H9 (cell line): ENCODE measurements around the gene FMC1. TPM values are rescaled to one million over a fixed set of nuclear protein-coding genes. Genes with fewer than 3 reads are reported as not detected.

ENCODE experiments used
- DNase-seq: peaks from one replicate; pipeline ENCODE4 v3.0.0-alpha.2; 2017
- H2AFZ ChIP-seq: one replicate; pipeline ENCODE4 v1.6.1; 2013; ENCODE audit warnings: mild to moderate bottlenecking, low read length, control low read depth, moderate library complexity
- H2AK5ac ChIP-seq: 2 replicates; pipeline ENCODE4 v1.6.1; 2013; ENCODE audit warnings: low read length, control low read depth, mixed read lengths; ENCODE audit not compliant: insufficient read length
- H2BK120ac ChIP-seq: one replicate; pipeline ENCODE4 v1.6.1; 2013; ENCODE audit warnings: low read depth, mild to moderate bottlenecking, low read length, control low read depth, inconsistent platforms; ENCODE audit not compliant: poor library complexity, severe bottlenecking
- H2BK12ac ChIP-seq: 2 replicates; pipeline ENCODE4 v1.6.1; 2013; ENCODE audit warnings: low read length, control low read depth, mixed read lengths, low read depth; ENCODE audit not compliant: insufficient read length
- H2BK15ac ChIP-seq: 2 replicates; pipeline ENCODE4 v1.6.1; 2013; ENCODE audit warnings: low read depth, low read length, control low read depth
- H2BK20ac ChIP-seq: one replicate; pipeline ENCODE4 v1.6.1; 2013; ENCODE audit warnings: low read depth, mild to moderate bottlenecking, low read length, control low read depth, inconsistent platforms; ENCODE audit not compliant: poor library complexity, severe bottlenecking
- H2BK5ac ChIP-seq: 2 replicates; pipeline ENCODE4 v1.6.1; 2013; ENCODE audit warnings: low read length, control low read depth, mixed read lengths; ENCODE audit not compliant: insufficient read length
- H3K14ac ChIP-seq: 2 replicates; pipeline ENCODE4 v1.6.1; 2013; ENCODE audit warnings: low read length, control low read depth; ENCODE audit not compliant: insufficient read depth
- H3K18ac ChIP-seq: 2 replicates; pipeline ENCODE4 v1.6.1; 2013; ENCODE audit warnings: low read depth, mild to moderate bottlenecking, mixed read lengths, low read length, control low read depth; ENCODE audit not compliant: insufficient read length
- H3K23ac ChIP-seq: 2 replicates; pipeline ENCODE4 v1.6.1; 2013; ENCODE audit warnings: low read length, control low read depth, mixed read lengths, low read depth; ENCODE audit not compliant: insufficient read length
- H3K23me2 ChIP-seq: 2 replicates; pipeline ENCODE4 v1.6.1; 2013; ENCODE audit warnings: low read depth, mild to moderate bottlenecking, mixed read lengths, low read length, control low read depth; ENCODE audit not compliant: insufficient read length, poor library complexity, severe bottlenecking
- H3K27ac ChIP-seq: 2 replicates; pipeline ENCODE4 v1.5.1; 2013; ENCODE audit warnings: low read length, control low read depth, mixed read lengths, low read depth; ENCODE audit not compliant: insufficient read length
- H3K27me3 ChIP-seq: 2 replicates; pipeline ENCODE4 v1.6.1; 2013; ENCODE audit warnings: low read length, control low read depth, inconsistent platforms; ENCODE audit not compliant: insufficient read depth
- H3K4ac ChIP-seq: 2 replicates; pipeline ENCODE4 v1.6.1; 2013; ENCODE audit warnings: low read depth, mild to moderate bottlenecking, control low read depth, inconsistent platforms, low read length, moderate library complexity
- H3K4me1 ChIP-seq: 2 replicates; pipeline ENCODE4 v1.6.1; 2013; ENCODE audit warnings: low read length, control low read depth, inconsistent platforms; ENCODE audit not compliant: insufficient read depth
- H3K4me2 ChIP-seq: 2 replicates; pipeline ENCODE4 v1.6.1; 2013; ENCODE audit warnings: low read length, control low read depth, mixed read lengths; ENCODE audit not compliant: insufficient read length, insufficient read depth
- H3K56ac ChIP-seq: 2 replicates; pipeline ENCODE4 v1.6.1; 2013; ENCODE audit warnings: low read depth, mild to moderate bottlenecking, mixed read lengths, low read length, control low read depth; ENCODE audit not compliant: insufficient read length
- H3K79me1 ChIP-seq: 2 replicates; pipeline ENCODE4 v1.6.1; 2013; ENCODE audit warnings: low read depth, mild to moderate bottlenecking, moderate library complexity, low read length, control low read depth, inconsistent platforms; ENCODE audit not compliant: insufficient read depth, poor library complexity, severe bottlenecking
- H3K79me2 ChIP-seq: 2 replicates; pipeline ENCODE4 v1.6.1; 2013; ENCODE audit warnings: low read length, control low read depth, inconsistent platforms; ENCODE audit not compliant: insufficient read depth
- H3K9ac ChIP-seq: 2 replicates; pipeline ENCODE4 v1.6.1; 2013; ENCODE audit warnings: low read length, control low read depth, mixed read lengths; ENCODE audit not compliant: insufficient read length; ENCODE audit errors: extremely low read depth
- H3K9me3 ChIP-seq: one replicate; pipeline ENCODE4 v1.6.1; 2013; ENCODE audit warnings: low read depth, low read length, inconsistent platforms; ENCODE audit not compliant: control insufficient read depth
- H3T11ph ChIP-seq: one replicate; pipeline ENCODE4 v1.6.1; 2013; ENCODE audit warnings: mild to moderate bottlenecking, low read length, control low read depth, inconsistent platforms
- H4K20me1 ChIP-seq: one replicate; pipeline ENCODE4 v1.6.1; 2013; ENCODE audit not compliant: control insufficient read depth, insufficient read length, insufficient read depth
- H4K5ac ChIP-seq: 2 replicates; pipeline ENCODE4 v1.6.1; 2013; ENCODE audit warnings: low read depth, mild to moderate bottlenecking, mixed read lengths, low read length, control low read depth; ENCODE audit not compliant: insufficient read length
- H4K8ac ChIP-seq: replicated peaks from 2 replicates; pipeline ENCODE4 v1.6.1; 2013; ENCODE audit warnings: low read length, control low read depth, mixed read lengths, low read depth; ENCODE audit not compliant: insufficient read length
- H4K91ac ChIP-seq: 2 replicates; pipeline ENCODE4 v1.6.1; 2013; ENCODE audit warnings: low read depth, mild to moderate bottlenecking, moderate library complexity, mixed read lengths, low read length, control low read depth; ENCODE audit not compliant: insufficient read length
- H3K27ac Mint-ChIP-seq, 3 experiments: 2 replicates in 2 of 3; 3 replicates in 1 of 3; pipeline ENCODE4 v1.8.0; 2020 to 2021; ENCODE audit warnings: mixed read lengths in 3 of 3, mild to moderate bottlenecking in 1 of 3, moderate library complexity in 1 of 3
- H3K27me3 Mint-ChIP-seq: 2 replicates; pipeline ENCODE4 v1.8.0; 2021; ENCODE audit warnings: low read depth, mild to moderate bottlenecking, moderate library complexity, mixed read lengths
- H3K36me3 Mint-ChIP-seq, 3 experiments: 2 replicates in 2 of 3; 3 replicates in 1 of 3; pipeline ENCODE4 v1.8.0; 2020 to 2021; ENCODE audit warnings: low read depth in 3 of 3, mixed read lengths in 3 of 3; ENCODE audit not compliant: insufficient read depth in 1 of 3
- H3K4me1 Mint-ChIP-seq, 2 experiments: 2 replicates each; pipeline ENCODE4 v1.8.0; 2020; ENCODE audit warnings: mixed read lengths in 2 of 2
- H3K4me3 Mint-ChIP-seq, 2 experiments: 2 replicates in 1 of 2; 3 replicates in 1 of 2; pipeline ENCODE4 v1.8.0; 2020 to 2021; ENCODE audit warnings: mild to moderate bottlenecking in 2 of 2, mixed read lengths in 2 of 2, moderate library complexity in 1 of 2
- H3K9me3 Mint-ChIP-seq, 2 experiments: 2 replicates in 1 of 2; 3 replicates in 1 of 2; pipeline ENCODE4 v1.8.0; 2020; ENCODE audit warnings: mild to moderate bottlenecking in 2 of 2, mixed read lengths in 2 of 2, moderate library complexity in 1 of 2
- WGBS: extraction: QIAGEN DNeasy Blood & Tissue Kit; methylation state at CpG from one replicate; pipeline ENCODE4 v1.1.7; 2013; ENCODE audit warnings: missing lambda C conversion rate, low lambda C conversion rate, mixed read lengths; ENCODE audit not compliant: insufficient read length; ENCODE audit errors: extremely low coverage; 5-methylcytosine and 5-hydroxymethylcytosine counted together
- total RNA-seq: library from RNA; stranded (reverse); gene quantifications from 2 replicates; pipeline ENCODE4 v1.2.1, GENCODE V29; 2021
- TF ChIP-seq, protein P1 (sequence below): fragments of 200-600 bp; sonication (generic); conservative IDR thresholded peaks from 3 replicates; pipeline ENCODE4 v1.8.0; 2021; ENCODE audit warnings: antibody characterized with exemption, mild to moderate bottlenecking

FMC1 gene
- total RNA-seq, 1 experiment from 2014 or later, result 10.9 TPM

- Histone ChIP-seq H4K20me1 (no peaks in the 10 kb centered on the region), H3K4ac (no peak overlapping the region), H3K23me2 (peaks cover 6% of the 10 kb centered on the region), H2BK120ac (no peak overlapping the region), H3K4me1 (no peaks in the 10 kb centered on the region; the same call in 1 of the 2 replicates), H3K18ac (no peak overlapping the region), H2BK20ac (no peak overlapping the region), H2AFZ (no peak overlapping the region), H4K5ac (no peak overlapping the region), H3K4me2 (no peak overlapping the region), H3K79me1 (no peaks in the 10 kb centered on the region), H3T11ph (no peak overlapping the region), H3K27me3 (no peaks in the 10 kb centered on the region), H3K9ac (no peak overlapping the region), H2AK5ac (no peak overlapping the region), H4K91ac (no peak overlapping the region), H3K14ac (no peak overlapping the region), H3K79me2 (no peaks in the 10 kb centered on the region), H3K56ac (no peak overlapping the region), H2BK12ac (no peak overlapping the region), H3K9me3 (no peaks in the 10 kb centered on the region), H2BK15ac (no peak overlapping the region), H4K8ac (no peak overlapping the region), H2BK5ac (no peak overlapping the region), H3K23ac (no peak overlapping the region), H3K27ac (no peak overlapping the region)
- Mint-ChIP-seq H3K9me3 (no peaks in the 10 kb centered on the region; a peak in 1 of 5 replicates), H3K4me1 (peaks cover 7 to 17% of the 10 kb centered on the region in 2 experiments), H3K4me3 (no peak overlapping the region), H3K27ac (peak overlapping the region in 1 of 3 experiments; percentile 60; a peak in 1 of 7 replicates), H3K36me3 (peaks cover 3 to 12% (median 4%) of the 10 kb centered on the region in 3 experiments; a peak in 4 of 7 replicates), H3K27me3 (no peaks in the 10 kb centered on the region)
- no CpG with 5 or more reads among the region's 2 CpGs for WGBS
- TF ChIP-seq, protein P1, sequence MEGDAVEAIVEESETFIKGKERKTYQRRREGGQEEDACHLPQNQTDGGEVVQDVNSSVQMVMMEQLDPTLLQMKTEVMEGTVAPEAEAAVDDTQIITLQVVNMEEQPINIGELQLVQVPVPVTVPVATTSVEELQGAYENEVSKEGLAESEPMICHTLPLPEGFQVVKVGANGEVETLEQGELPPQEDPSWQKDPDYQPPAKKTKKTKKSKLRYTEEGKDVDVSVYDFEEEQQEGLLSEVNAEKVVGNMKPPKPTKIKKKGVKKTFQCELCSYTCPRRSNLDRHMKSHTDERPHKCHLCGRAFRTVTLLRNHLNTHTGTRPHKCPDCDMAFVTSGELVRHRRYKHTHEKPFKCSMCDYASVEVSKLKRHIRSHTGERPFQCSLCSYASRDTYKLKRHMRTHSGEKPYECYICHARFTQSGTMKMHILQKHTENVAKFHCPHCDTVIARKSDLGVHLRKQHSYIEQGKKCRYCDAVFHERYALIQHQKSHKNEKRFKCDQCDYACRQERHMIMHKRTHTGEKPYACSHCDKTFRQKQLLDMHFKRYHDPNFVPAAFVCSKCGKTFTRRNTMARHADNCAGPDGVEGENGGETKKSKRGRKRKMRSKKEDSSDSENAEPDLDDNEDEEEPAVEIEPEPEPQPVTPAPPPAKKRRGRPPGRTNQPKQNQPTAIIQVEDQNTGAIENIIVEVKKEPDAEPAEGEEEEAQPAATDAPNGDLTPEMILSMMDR, result no peak
- DNase-seq, result no peak
These were observed 13.6 kb downstream of the FMC1 start for GRCh38 chr7:139354729-139355128.
